ENCODE results near the gene CRLF1.
"Not testable (repeated sequence)": the region's sequence is repeated elsewhere in the genome, so short reads cannot be mapped to it uniquely, and the experiment has no call there.

CRLF1 gene

DNA sequence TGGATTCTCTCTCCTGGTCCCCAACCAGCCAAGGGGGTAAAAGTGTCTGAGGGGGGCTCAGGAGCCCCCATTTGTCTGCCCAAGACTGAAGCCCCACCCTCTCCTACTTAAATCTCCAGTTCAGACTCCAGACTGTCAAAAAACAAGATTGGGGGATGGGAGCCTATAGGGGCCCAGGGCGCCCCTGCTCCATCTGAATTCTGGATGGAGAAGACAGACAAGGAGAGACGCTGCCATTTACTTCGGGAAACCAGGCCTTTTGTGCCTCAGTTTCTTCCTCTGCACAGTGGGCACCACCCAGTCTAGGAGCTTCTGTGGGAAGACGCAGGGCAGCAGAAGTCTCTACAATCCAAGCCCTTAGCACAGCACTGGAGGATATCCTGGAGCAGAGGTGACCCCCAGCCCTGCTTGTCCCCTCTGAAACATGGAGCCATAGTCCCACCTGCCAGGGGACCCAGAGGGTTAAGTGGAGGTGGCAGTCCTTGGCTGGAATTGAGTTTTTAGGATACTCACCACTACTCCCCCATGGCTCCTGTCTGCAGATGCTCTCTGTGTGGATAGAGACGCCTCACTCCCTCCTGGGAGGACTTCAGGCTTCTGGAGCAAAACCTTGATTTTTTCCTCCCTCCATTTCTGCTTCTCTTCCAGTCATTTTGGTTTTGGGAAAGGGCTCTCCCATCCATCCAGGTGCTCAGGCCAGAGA, 1.7 kb upstream of the CRLF1 start:
- no peak for DNase-seq

GRCh38 chr19:18607226-18608101, 865 bp upstream of the CRLF1 start:
- peak; percentile 18 for DNase-seq

DNA sequence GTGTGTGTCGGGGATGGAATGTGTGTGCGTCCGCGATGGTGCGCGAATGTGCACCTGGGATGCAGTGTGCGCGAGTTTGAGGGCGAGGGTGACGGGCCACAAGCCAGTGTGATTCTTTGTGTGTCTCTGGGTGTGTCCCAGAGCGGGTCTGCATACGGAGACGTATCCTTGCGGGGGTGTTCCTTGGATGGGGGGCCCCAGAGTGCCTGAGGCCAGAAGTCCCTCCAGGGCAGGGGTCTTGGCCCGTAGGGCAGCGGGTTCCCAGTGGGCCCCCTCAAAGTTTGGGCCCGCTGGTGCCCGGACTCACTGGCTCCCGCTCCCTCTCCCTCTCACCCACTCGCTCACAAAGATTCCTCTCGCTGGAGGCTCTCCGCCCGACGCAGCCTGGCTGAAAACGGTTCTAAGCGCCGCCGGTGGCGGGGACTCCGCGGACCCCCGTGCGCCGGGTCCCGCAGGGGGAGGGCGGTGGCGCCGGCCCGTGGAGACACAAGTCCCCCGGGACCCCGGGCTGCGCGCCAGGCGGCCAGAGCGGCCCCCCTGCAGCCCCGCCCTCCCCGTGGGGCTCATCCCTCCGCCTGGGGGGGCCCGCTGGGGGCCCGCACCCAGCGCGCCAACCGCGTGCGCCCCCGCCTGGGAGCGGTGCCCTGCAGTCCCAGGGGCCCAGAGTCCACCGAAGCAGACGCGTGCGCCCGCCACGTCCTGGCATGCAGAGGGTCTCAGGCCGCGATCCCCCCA, 886 bp downstream of the CRLF1 start:
- DNase-seq, result no peak

- no peak for DNase-seq
Measured at GRCh38 chr19:18605196-18605545, 1.4 kb downstream of the CRLF1 start.

- DNase-seq, result no peak
Measured at GRCh38 chr19:18604820-18605159, 1.8 kb downstream of the CRLF1 start.

DNA sequence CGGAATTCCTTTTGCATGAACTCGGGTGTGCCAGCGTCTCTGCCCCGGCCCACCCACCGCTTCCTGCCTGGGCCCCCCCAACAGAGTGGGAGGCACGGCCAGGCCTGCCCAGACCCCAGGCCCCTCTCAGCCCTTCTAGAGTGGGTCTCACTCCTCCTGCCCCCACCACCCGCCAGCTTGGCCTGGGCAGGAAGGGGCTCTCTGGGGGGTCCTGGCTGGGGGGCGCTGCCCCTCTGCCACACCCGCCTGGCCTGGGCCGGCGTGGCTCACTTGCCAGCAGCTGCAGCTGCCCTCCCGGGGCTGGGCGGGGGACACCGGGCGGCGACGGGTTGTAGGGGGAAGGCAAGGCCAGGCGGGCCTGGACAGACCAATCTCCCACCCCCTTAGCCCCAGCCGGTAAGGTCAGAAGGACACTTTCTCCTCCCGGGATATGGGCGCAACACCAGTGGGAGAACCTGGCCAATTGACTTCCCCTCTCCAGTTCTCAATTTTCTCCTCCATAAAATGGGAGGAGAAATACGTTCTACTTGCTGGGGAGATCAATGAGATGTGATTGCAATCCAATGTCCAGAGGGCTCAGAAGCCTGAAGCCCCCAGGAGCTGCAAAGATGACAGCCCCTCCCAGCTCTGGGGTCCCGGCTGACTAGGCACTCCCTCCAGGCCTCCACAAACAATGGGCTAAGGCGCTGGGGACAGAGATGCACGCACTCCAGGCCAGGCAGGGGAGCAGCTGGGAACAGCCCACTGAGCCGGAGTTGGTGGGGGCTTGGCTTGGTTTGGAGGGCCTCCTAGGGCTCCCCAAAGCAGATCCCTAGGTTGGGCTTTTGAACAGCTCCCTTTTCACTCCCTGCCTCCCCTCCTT, 2.4 kb downstream of the CRLF1 start:
- DNase-seq, result no peak

GRCh38 chr19:18603255-18603957, 3.2 kb downstream of the CRLF1 start:
- no peak for DNase-seq

DNA sequence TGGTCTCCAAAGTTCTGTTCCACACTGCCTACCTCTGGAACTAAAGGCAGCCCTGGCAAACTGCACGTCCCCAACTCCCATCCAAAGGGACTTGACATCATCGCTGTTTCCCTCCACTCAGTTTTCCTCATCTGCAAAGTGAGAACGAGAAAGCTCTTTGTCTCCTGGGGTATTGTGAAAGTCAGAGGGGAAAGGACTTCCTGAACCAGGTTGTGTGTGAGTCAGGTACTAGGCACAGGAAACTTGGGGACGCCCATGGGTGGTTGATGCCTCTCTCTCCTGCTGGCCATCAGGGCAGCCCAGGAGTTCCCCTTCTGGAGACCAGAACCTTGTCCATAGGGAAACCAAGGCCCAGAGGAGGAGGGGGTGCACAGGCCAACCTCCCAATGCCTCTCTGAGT, 4.7 kb downstream of the CRLF1 start:
- DNase-seq, result no peak

- not testable (repeated sequence) for DNase-seq
Measured at GRCh38 chr19:18600692-18601397, 5.8 kb downstream of the CRLF1 start.

DNA sequence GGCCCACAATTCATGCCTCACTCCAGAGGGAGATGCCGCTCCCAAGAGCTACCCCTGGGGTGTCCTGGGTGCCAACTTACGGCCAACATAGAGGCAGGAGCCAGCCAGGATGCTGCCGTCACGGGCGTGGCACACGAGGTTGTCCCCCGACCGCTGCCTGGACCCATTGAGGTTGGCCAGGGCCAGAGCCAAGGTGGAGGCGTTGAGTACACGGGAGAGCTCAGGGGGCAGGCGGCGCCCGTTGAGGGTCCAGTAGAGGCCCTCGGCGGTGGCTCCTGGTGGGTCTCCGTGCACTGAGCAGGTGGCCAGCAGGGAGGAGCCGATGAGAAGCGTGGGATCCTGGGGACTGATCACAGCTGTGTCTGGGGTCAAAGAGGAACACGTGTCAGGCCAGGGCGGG, 7.1 kb downstream of the CRLF1 start:
- no peak for DNase-seq

DNA sequence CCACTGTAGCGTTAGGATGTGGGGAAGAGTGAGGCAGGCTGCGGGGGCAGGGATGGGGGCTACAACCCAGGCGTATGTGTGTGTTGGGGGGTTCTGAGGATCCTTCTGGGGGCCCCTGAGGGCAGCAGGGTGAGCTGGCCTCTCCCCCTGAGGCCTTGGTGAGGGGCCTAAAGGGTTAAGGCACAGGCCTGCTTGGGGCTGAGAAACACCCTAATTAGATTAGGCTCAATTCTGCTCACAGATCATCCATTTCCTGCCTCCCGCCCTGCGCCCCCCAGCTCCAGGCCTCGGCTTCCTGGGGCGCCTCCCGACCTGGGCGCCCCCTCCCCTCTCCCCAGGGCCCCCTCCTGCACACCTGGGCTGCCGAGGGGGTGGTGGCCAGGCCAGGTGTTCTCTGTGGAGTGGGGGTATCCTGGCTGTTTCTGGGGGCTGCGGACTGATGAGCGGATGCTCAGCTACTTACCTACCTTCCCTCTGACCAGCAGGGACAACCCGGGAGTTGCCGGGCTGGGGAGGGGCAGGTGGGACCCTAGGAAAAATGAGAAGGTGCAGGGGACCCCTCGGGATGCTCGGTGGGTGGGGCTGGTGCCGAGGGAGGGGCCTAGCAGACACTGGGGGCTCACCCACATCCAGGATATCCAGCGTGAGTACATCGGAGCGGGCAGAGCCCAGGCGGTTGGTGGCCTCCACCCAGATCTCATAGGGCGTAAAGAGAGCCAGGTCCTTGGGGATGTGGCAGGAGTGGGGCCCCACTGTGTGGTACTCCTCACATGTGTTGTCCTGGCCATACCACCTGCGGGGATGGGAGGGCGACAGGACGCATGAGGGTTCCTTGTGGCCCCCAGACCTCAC, 8.6 kb downstream of the CRLF1 start:
- no peak for DNase-seq

DNA sequence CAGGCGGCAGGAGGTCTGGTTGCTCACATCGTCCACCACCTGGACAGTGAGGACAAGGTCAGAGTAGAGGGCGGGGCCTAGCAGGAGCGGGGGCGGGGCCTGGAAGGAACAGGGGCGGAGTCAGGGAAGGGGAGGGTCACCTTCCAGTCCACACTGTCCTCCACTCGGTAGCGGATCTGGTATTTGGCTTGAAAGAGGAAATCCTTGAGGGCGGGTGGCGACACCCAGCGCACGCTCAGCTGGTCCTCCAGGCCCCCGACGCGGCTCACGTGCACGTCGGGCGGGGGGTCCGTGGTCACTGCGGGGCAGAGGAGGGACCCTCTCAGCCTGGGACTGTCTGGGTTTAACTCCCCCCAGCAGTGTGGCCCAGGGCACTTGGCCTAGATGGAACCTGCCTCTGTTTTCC, 9.8 kb downstream of the CRLF1 start:
- no peak for DNase-seq

DNA sequence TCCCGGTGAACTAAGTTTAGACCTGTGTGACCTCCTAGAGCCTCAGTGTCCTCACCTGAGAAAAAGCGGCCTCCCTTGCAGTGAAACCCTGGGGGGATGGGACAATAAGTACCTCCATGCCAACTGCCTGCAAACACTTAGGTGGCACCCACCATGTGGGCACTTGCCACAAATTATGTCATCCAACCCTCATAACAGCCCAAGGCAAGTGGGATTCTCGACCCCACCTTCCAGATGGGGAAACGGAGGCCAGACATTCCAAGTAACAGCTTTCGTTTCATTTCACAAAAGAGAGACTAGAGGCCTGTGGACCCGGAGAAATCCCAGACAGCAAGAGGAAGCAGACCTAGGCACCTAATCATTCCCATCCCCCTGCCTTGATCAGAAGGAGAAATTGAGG, 11.1 kb downstream of the CRLF1 start:
- DNase-seq, result no peak

- DNase-seq, result no peak
Measured at GRCh38 chr19:18594824-18595373, 11.7 kb downstream of the CRLF1 start.

GRCh38 chr19:18594096-18594823, 12.3 kb downstream of the CRLF1 start:
- peak; percentile 69 for DNase-seq

GRCh38 chr19:18593367-18594095, 13.1 kb downstream of the CRLF1 start:
- DNase-seq, result no peak

DNA sequence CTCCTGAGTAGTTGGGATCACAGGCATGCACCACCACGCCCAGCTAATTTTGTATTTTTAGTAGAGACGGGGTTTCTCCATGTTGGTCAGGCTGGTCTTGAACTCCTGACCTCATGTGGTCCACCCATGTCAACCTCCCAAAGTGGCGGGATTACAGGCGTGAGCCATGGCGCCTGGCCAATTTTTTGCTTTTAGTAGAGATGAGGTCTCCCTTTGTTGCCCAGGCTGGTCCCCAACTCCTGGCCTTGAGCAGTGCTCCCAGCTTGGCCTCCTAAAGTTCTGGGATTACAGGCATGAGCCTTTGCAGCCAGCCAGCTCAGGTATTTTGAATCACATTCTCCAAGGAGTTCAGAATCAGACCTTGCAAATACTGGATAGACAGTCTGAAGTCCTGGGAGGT, 13.9 kb downstream of the CRLF1 start:
- DNase-seq, result not testable (repeated sequence)

- DNase-seq, result no peak
Measured at GRCh38 chr19:18591735-18592385, 14.7 kb downstream of the CRLF1 start.

All from NCI-H2171 treated with DMSO at 0.1 percent for 48 hours (cell line).